ENCODE results near the gene SLC43A2. TPM values are rescaled to one million over a fixed set of nuclear protein-coding genes. Genes with fewer than 3 reads are reported as not detected.

SLC43A2 gene
- total RNA-seq, 4 donors from 2014 or later: 58.6 to 103 (median 69.0) TPM

DNA sequence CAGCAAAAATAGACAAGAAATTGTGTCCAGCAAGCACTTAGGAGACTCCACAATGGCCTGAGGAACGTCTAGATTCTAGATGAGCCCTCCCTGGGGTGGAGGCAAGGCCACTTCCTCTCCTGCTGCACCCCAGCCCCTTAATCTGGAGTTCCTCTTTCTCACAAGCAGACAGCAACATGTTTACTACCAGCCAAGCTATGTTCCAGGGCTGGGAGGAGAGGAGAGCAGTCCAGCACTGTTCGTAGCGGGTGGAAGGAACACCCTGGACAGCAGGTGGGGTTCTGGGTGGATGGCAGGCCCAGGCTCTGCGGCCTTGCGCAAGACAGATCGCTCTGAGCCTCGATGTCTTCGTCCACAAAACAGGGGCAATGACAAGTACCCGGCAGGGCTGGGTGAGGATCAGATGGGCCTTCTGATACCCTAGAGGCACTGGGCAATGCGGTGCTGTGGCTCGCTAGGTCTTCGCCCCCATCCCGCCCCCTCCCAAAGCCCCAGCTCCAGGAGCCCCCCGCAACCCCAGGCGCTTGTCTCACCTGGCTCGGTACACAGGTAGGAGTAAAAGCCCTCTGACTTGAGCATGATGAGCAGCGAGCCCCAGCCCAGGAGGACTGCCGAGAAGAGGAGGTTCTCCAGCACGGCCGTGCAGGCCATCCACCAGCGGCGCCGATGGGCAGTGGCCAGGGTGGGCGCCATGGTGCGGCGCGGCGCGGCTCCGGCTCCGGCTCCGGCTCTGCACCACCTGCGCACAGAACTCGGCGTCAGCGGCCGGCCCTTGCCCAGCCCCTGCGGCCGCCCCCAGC lies 1.3 kb downstream of the SLC43A2 start:
- peak in 1 of 2 donors; percentile 32 for TF ChIP-seq POLR2A (IDR thresholded peaks at IDR 0.05)
- TF ChIP-seq, protein P1, sequence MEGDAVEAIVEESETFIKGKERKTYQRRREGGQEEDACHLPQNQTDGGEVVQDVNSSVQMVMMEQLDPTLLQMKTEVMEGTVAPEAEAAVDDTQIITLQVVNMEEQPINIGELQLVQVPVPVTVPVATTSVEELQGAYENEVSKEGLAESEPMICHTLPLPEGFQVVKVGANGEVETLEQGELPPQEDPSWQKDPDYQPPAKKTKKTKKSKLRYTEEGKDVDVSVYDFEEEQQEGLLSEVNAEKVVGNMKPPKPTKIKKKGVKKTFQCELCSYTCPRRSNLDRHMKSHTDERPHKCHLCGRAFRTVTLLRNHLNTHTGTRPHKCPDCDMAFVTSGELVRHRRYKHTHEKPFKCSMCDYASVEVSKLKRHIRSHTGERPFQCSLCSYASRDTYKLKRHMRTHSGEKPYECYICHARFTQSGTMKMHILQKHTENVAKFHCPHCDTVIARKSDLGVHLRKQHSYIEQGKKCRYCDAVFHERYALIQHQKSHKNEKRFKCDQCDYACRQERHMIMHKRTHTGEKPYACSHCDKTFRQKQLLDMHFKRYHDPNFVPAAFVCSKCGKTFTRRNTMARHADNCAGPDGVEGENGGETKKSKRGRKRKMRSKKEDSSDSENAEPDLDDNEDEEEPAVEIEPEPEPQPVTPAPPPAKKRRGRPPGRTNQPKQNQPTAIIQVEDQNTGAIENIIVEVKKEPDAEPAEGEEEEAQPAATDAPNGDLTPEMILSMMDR (IDR thresholded peaks at IDR 0.05): no peak
- DNase-seq: peak in 2 of 3 donors; percentile 77 to 80
- H3K36me3 ChIP-seq: no peaks in the 10 kb centered on the region
- H3K27ac ChIP-seq: peak overlapping the region; percentile 87 to 99 (median 91)
- H3K4me3 ChIP-seq: peak overlapping the region; percentile 76 to 89 (median 84)
- H3K4me1 ChIP-seq: peaks cover 0 to 20% (median 15%) of the 10 kb centered on the region in 4 donors
- H3K9me3 ChIP-seq: no peaks in the 10 kb centered on the region
- H3K27me3 ChIP-seq: no peaks in the 10 kb centered on the region

DNA sequence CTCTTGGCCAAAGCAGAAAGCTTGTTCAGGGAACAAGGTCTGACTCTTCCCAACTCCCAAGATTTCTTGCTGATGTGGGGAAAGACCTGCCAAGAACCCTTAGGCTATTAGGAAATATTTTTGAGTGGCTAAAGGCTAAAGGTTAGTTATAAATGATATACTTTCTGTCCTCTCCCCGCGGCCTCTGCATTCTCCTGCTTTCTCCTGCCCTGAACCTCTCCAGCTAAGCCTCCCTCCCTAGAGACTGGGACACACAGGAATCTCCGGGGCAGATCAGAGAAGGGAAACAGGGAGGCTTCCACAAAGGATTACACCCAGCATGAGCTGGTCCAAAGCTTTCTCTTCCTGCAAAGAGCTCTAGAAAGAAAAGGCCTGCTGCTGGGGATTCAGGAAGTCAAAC lies 2.3 kb downstream of the SLC43A2 start:
- peak overlapping the region; percentile 87 to 99 (median 91) for H3K27ac ChIP-seq
- DNase-seq: no peak
- H3K4me3 ChIP-seq: peak overlapping the region in 2 of 4 donors; percentile 76 to 86

DNA sequence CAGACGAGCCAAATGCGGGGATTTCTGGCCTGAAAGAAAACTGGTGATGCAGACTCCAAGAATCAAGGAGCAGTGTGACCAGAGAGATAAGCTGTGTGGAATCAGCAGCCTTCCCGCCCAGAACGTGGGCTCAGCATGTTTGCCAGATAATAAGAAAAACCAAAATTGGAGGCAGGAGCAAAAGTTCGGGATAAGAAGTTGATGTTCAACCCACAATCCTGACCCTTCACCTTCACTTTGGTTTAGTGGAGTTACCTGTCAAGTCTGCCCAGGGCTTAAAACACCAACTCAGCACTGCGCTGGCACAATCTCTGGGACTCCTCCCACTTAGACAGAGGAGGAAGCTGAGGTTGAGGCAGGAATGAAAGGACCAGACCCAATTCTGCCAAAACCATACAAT lies 3.1 kb downstream of the SLC43A2 start:
- DNase-seq: no peak
- peaks cover 0 to 23% (median 17%) of the 10 kb centered on the region in 4 donors for H3K4me1 ChIP-seq

More for the DNA sequence above, 2.3 kb downstream of the SLC43A2 start:
- H3K9me3 ChIP-seq: no peaks in the 10 kb centered on the region
- H3K4me1 ChIP-seq: peaks cover 0 to 20% (median 15%) of the 10 kb centered on the region in 4 donors
- no peaks in the 10 kb centered on the region for H3K27me3 ChIP-seq
- no peaks in the 10 kb centered on the region for H3K36me3 ChIP-seq
- TF ChIP-seq POLR2A (IDR thresholded peaks at IDR 0.05): peak; percentile 62 to 64
- TF ChIP-seq, protein P1 (IDR thresholded peaks at IDR 0.05): no peak

DNA sequence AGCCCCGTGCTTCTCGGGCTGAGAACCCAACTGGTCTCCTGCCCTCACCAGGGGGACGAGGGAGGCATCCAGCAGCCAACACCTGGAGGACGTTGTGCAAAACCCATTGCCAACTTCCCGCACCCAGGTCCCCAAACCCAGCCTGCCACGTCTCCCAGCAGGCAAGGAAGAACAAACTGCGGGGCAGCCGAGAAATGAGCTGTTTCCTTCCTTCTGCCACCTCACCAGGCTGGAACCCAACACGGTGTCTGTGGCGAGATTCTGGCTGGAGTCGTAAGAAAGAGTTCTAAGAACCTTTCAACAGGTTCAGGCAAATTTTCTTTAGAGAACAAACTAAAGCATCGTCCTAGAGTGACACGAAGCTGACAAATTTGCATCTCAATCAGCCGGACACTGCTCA lies 3.6 kb downstream of the SLC43A2 start:
- Histone ChIP-seq H3K4me3 (no peak overlapping the region), H3K27ac (peak overlapping the region in 2 of 4 donors; percentile 88 to 99), H3K36me3 (no peaks in the 10 kb centered on the region), H3K9me3 (no peaks in the 10 kb centered on the region), H3K4me1 (peaks cover 0 to 24% (median 16%) of the 10 kb centered on the region in 4 donors), H3K27me3 (no peaks in the 10 kb centered on the region)
- TF ChIP-seq, protein P1 (IDR thresholded peaks at IDR 0.05): no peak
- TF ChIP-seq POLR2A (IDR thresholded peaks at IDR 0.05): no peak
- no peak for DNase-seq

More for the DNA sequence above, 3.1 kb downstream of the SLC43A2 start:
- TF ChIP-seq, protein P1 (IDR thresholded peaks at IDR 0.05): no peak
- TF ChIP-seq POLR2A (IDR thresholded peaks at IDR 0.05): no peak
- H3K36me3 ChIP-seq: no peaks in the 10 kb centered on the region
- H3K27me3 ChIP-seq: no peaks in the 10 kb centered on the region
- peak overlapping the region in 3 of 4 donors; percentile 50 to 99 (median 88) for H3K27ac ChIP-seq
- H3K9me3 ChIP-seq: no peaks in the 10 kb centered on the region
- no peak overlapping the region for H3K4me3 ChIP-seq

DNA sequence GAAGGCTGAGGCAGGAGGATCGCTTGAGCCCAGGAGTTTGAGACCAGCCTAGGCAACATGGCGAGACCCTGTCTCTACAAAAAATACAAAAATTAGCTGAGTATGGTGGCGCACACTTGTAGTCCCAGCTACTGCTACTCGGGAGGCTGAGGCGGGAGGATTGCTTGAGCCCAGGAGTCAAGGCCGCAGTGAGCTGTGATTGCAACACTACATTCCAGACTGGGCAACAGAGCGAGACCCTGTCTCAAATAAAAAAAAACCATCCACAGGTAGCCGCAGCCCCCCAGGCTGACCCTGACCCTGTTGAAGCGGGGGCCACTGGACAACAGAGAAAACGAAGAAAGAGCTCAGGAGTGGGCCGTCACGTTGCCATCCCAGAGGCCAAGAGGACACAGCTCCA lies 4.0 kb downstream of the SLC43A2 start:
- Histone ChIP-seq H3K4me3 (no peak overlapping the region), H3K4me1 (peaks cover 0 to 20% (median 15%) of the 10 kb centered on the region in 4 donors), H3K27ac (no peak overlapping the region), H3K36me3 (no peaks in the 10 kb centered on the region), H3K27me3 (no peaks in the 10 kb centered on the region), H3K9me3 (no peaks in the 10 kb centered on the region)
- DNase-seq: no peak
- TF ChIP-seq, protein P1 (IDR thresholded peaks at IDR 0.05): no peak
- no peak for TF ChIP-seq POLR2A (IDR thresholded peaks at IDR 0.05)

Measured in Peyer's patch (tissue), 4 donors.